GM19025 (cell line): ENCODE data around the gene DNAH17.

ENCODE experiments used
- ATAC-seq: cut with Tn5 transposase; IDR thresholded peaks from one replicate; pipeline ENCODE4 v1.9.1; 2021; ENCODE audit warnings: mild to moderate bottlenecking, low read depth, moderate library complexity; ENCODE audit not compliant: unreplicated experiment

DNAH17 gene

GRCh38 chr17:78421534-78422266 is 155.5 kb downstream of the DNAH17 start:
- no peak for ATAC-seq

- ATAC-seq = no peak
Measured at GRCh38 chr17:78421084-78421533, 156.1 kb downstream of the DNAH17 start.

- ATAC-seq = no peak
Measured at GRCh38 chr17:78419970-78420815, 157.0 kb downstream of the DNAH17 start.

GRCh38 chr17:78418326-78419026 is 158.7 kb downstream of the DNAH17 start:
- ATAC-seq = no peak

- ATAC-seq = no peak
Measured at GRCh38 chr17:78417531-78417909, 159.7 kb downstream of the DNAH17 start.

- ATAC-seq = no peak
Measured at GRCh38 chr17:78416791-78417530, 160.2 kb downstream of the DNAH17 start.

GRCh38 chr17:78415821-78416711 is 161.1 kb downstream of the DNAH17 start:
- ATAC-seq = no peak

GRCh38 chr17:78414178-78415162 is 162.7 kb downstream of the DNAH17 start:
- no peak for ATAC-seq

- no peak for ATAC-seq
Measured at GRCh38 chr17:78412403-78412802, 164.8 kb downstream of the DNAH17 start.

GRCh38 chr17:78411241-78411857 is 165.8 kb downstream of the DNAH17 start:
- ATAC-seq = no peak

- ATAC-seq = no peak
Measured at GRCh38 chr17:78409191-78409928, 167.8 kb downstream of the DNAH17 start.

GRCh38 chr17:78408476-78409050 is 168.6 kb downstream of the DNAH17 start:
- no peak for ATAC-seq

- no peak for ATAC-seq
Measured at GRCh38 chr17:78407387-78408000, 169.7 kb downstream of the DNAH17 start.

GRCh38 chr17:78406920-78407319 is 170.3 kb downstream of the DNAH17 start:
- ATAC-seq = no peak

GRCh38 chr17:78406396-78406795 is 170.8 kb downstream of the DNAH17 start:
- ATAC-seq = no peak

- ATAC-seq = no peak
Measured at GRCh38 chr17:78403822-78404221, 173.4 kb downstream of the DNAH17 start.
